HepG2 (cell line): ENCODE results near the gene KSR1. TPM values are rescaled to one million over a fixed set of nuclear protein-coding genes. Genes with fewer than 3 reads are reported as not detected.
A peak's percentile ranks its signal among the peaks of the same experiment; 100 is the strongest.

Source experiments
- ATAC-seq: fragments of 200-7000 bp; cut with Tn5 transposase; 3 replicates; pipeline ENCODE4 v1.9.1; 2020; ENCODE audit warnings: mild to moderate bottlenecking, moderate library complexity
- BruUV-seq: library from RNA; stranded (reverse); fragments of 400-500 nt; replicated peaks from 2 replicates; lab custom pipeline; 2021; lab: Mats Ljungman, UMichigan
- CTCF ChIA-PET: fragments of 300-600 bp; formaldehyde crosslinking; extraction: SDS; loops from one replicate; lab custom pipeline; 2021; ENCODE audit warnings: low total read pairs, inconsistent platforms, low intra/inter-chr PET ratio; lab: Yijun Ruan, JAX
- POLR2A ChIA-PET: fragments of 350-600 bp; sonication (Branson Sonifier 250); formaldehyde crosslinking; loops from one replicate; lab custom pipeline; 2020; ENCODE audit warnings: antibody characterized with exemption, inconsistent platforms; lab: Yijun Ruan, JAX
- DNase-seq: peaks from one replicate; pipeline ENCODE4 v3.0.0-alpha.2; 2015; ENCODE audit warnings: low spot score
- FAIRE-seq: peaks from 3 replicates; lab custom pipeline; 2011; peaks lifted over from hg19 to GRCh38; lab: Jason Lieb, UNC
- H2AFZ ChIP-seq: one replicate; pipeline ENCODE4 v1.6.1; 2011; ENCODE audit warnings: low read length, inconsistent platforms
- H3K27ac ChIP-seq: fragments of 300-600 bp; 3 replicates; pipeline ENCODE4 v1.8.0; 2011; ENCODE audit warnings: mixed run types, mild to moderate bottlenecking, mixed read lengths, low read length, inconsistent platforms; ENCODE audit not compliant: insufficient read depth; ENCODE audit errors: extremely low read length
- H3K27me3 ChIP-seq, 2 experiments: fragments of 200-600 bp in 1 of 2; 2 replicates in 1 of 2; 3 replicates in 1 of 2; pipeline versions ENCODE4 v1.6.0 to v1.8.0; 2011; ENCODE audit warnings: low read length in 2 of 2, mild to moderate bottlenecking in 2 of 2, moderate library complexity in 2 of 2, inconsistent platforms in 1 of 2; ENCODE audit not compliant: insufficient read depth in 2 of 2, control insufficient read depth in 1 of 2
- H3K36me3 ChIP-seq, 2 experiments: fragments of 200-600 bp in 1 of 2; replicated peaks in 1 of 2; 2 replicates in 1 of 2; 3 replicates in 1 of 2; pipeline versions ENCODE4 v1.5.1 to v1.8.0; 2011; ENCODE audit warnings: low read length in 2 of 2, inconsistent platforms in 1 of 2; ENCODE audit not compliant: insufficient read depth in 2 of 2, control insufficient read depth in 1 of 2
- H3K4me1 ChIP-seq: 2 replicates; pipeline ENCODE4 v1.5.1; 2012; ENCODE audit warnings: low read length, inconsistent platforms; ENCODE audit not compliant: insufficient read depth
- H3K4me2 ChIP-seq: 2 replicates; pipeline ENCODE4 v1.6.0; 2011; ENCODE audit warnings: low read depth, low read length, inconsistent platforms
- H3K4me3 ChIP-seq, 3 experiments: fragments of 200-600 bp in 1 of 3; sonication (generic), shearing (Covaris generic) in 1 of 3; replicated peaks in 1 of 3; 2 replicates each; pipeline ENCODE4 v1.5.1; 2011 to 2016; ENCODE audit warnings: low read length in 3 of 3, inconsistent platforms in 2 of 3, low read depth in 2 of 3, mild to moderate bottlenecking in 2 of 3, control low read depth in 1 of 3, mixed read lengths in 1 of 3; ENCODE audit not compliant: insufficient read depth in 1 of 3
- H3K79me2 ChIP-seq: one replicate; pipeline ENCODE4 v1.6.1; 2011; ENCODE audit warnings: low read length, inconsistent platforms; ENCODE audit not compliant: insufficient read depth
- H3K9ac ChIP-seq: 2 replicates; pipeline ENCODE4 v1.6.0; 2011; ENCODE audit warnings: mild to moderate bottlenecking, low read depth, low read length, inconsistent platforms; ENCODE audit not compliant: insufficient read depth
- H3K9me3 ChIP-seq: 2 replicates; pipeline ENCODE4 v1.5.1; 2012; ENCODE audit warnings: mild to moderate bottlenecking, low read length
- H4K20me1 ChIP-seq: 2 replicates; pipeline ENCODE4 v1.6.0; 2011; ENCODE audit warnings: inconsistent platforms, mild to moderate bottlenecking, low read length, moderate library complexity; ENCODE audit not compliant: insufficient read depth
- ETV6 ChIP-seq: sonication (generic); formaldehyde crosslinking; conservative IDR thresholded peaks from 2 replicates; pipeline ENCODE4 v1.4.0; 2020; ENCODE audit warnings: missing genetic modification reagents
- HMG20A ChIP-seq: IDR thresholded peaks from 2 replicates; pipeline ENCODE4 v1.6.1; 2016; ENCODE audit warnings: borderline replicate concordance
- KMT2B ChIP-seq: IDR thresholded peaks from 2 replicates; pipeline ENCODE4 v1.6.1; 2016; ENCODE audit warnings: missing genetic modification reagents, missing compliant biosample characterization
- MAZ ChIP-seq, 2 experiments: sonication (generic) in 1 of 2; formaldehyde crosslinking in 1 of 2; IDR thresholded peaks; 2 replicates each; pipeline versions ENCODE4 v1.5.0 to v1.6.1; 2012 to 2020; ENCODE audit warnings: low read depth in 2 of 2, mild to moderate bottlenecking in 2 of 2, borderline replicate concordance in 1 of 2, improper control_type of control experiment in 1 of 2, low read length in 1 of 2, missing genetic modification reagents in 1 of 2, moderate library complexity in 1 of 2
- REXO4 ChIP-seq: sonication (generic); formaldehyde crosslinking; IDR thresholded peaks from 2 replicates; pipeline ENCODE4 v1.8.0; 2022; ENCODE audit warnings: missing genetic modification reagents, mild to moderate bottlenecking, borderline replicate concordance
- SIN3A ChIP-seq: IDR thresholded peaks from 2 replicates; pipeline ENCODE4 v1.6.1; 2011; ENCODE audit warnings: low read depth, mild to moderate bottlenecking, control low read depth, low read length, borderline replicate concordance
- ZNF530 ChIP-seq: sonication (generic); formaldehyde crosslinking; IDR thresholded peaks from 2 replicates; pipeline ENCODE4 v1.5.0; 2020; ENCODE audit warnings: low read depth, mild to moderate bottlenecking, missing genetic modification reagents
- ZNF660 ChIP-seq: sonication (generic); formaldehyde crosslinking; IDR thresholded peaks from 2 replicates; pipeline ENCODE4 v1.5.1; 2020; ENCODE audit warnings: mild to moderate bottlenecking, low read depth, missing genetic modification reagents, borderline replicate concordance
- ZNF703 ChIP-seq: sonication (generic); formaldehyde crosslinking; IDR thresholded peaks from 2 replicates; pipeline ENCODE4 v1.5.1; 2020; ENCODE audit warnings: missing genetic modification reagents, mild to moderate bottlenecking, moderate library complexity, borderline replicate concordance
- ZSCAN21 ChIP-seq: sonication (generic); formaldehyde crosslinking; IDR thresholded peaks from 2 replicates; pipeline ENCODE4 v1.8.0; 2022; ENCODE audit warnings: mild to moderate bottlenecking, missing genetic modification reagents, moderate library complexity, borderline replicate concordance
- WGBS: methylation state at CpG from one replicate; pipeline ENCODE4 v1.1.6; 2017; ENCODE audit warnings: low lambda C conversion rate; 5-methylcytosine and 5-hydroxymethylcytosine counted together
- in situ Hi-C: cut with HindIII; loops from 2 replicates; pipeline ENCODE4 v1.10.0; 2017; ENCODE audit warnings: low pct_unique_long_range_greater_than_20kb; ENCODE audit not compliant: extremely low pct_ligation_motif_present
- intact Hi-C: fragments of 100-400 bp; cut with micrococcal nuclease; formaldehyde crosslinking; loops from one replicate; pipeline ENCODE4 v1.10.0; 2022; ENCODE audit not compliant: unreplicated experiment
- polyA plus RNA-seq, 8 experiments: library from polyadenylated mRNA; depleted of rRNA in 3 of 8; stranded (reverse) in 7 of 8; unstranded in 1 of 8; fragments of >200 nt; fragmentation: Illumina TruSeq in 4 of 8; extraction: Trizol in 4 of 8; gene quantifications; 2 replicates each; pipeline versions ENCODE4 v1.2.1 to v1.2.3, GENCODE V29; 2011 to 2016; ENCODE audit warnings: low read depth in 4 of 8, missing spikeins in 1 of 8, mixed read lengths in 1 of 8; ENCODE audit not compliant: insufficient read depth in 1 of 8
- total RNA-seq, 5 experiments: library from RNA; depleted of rRNA; stranded (reverse); fragments of >200 nt; fragmentation: Illumina TruSeq; extraction: Trizol; gene quantifications; 2 replicates each; pipeline ENCODE4 v1.2.3, GENCODE V29; 2016; ENCODE audit warnings: low read depth in 1 of 5

Gene KSR1
- total and polyA plus RNA-seq, 2 of the 13 experiments (the other 11 are each of a cell fraction or from before 2014, with no cell fraction given): 10.1 to 16.6 TPM

DNA sequence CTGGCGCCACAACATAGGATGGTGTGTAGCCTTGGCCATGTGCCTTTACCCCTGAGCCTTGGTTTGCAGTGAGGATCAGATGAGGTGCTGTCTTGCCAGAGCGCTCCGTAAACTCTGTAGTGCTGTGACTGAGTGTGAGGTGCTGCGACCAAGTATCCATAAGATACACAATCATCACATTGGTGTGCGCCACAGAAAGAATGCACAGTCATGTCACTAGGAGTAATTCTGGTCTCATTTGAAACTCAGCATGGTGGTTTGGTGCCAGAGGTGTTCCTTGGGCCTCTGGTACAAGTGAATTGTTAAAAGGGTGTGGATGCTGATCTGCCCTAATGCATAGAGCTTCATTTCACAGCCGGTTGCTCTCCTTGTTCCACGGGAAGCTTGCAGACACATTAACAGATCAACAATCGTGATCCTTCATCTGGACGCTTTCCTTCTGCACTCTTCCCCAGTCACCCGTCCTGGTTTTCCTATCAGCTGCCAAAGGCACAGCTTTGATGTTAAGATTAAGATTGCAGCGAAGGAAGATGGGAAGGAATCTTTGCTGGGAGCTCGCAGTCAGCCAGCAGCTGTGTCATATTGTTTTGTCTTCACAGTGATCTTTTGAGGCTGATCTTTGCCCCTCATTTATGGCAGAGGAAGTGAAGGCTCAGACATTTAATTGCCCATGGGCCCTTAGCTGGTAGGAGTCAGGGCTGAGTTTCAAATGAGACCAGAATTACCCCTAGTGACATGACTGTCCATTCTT lies 79.1 kb downstream of the KSR1 start:
- H3K4me3 ChIP-seq: no peak overlapping the region
- H3K4me2 ChIP-seq: no peak overlapping the region
- DNase-seq (no peak), ATAC-seq (no peak), FAIRE-seq (no peak)
- intact Hi-C loops: no loop called here
- H2AFZ ChIP-seq: no peak overlapping the region
- H3K9ac ChIP-seq: no peak overlapping the region
- peaks cover 86% of the 10 kb centered on the region for H3K4me1 ChIP-seq
- H3K36me3 ChIP-seq: no peaks in the 10 kb centered on the region
- CTCF ChIA-PET: no interaction called here
- POLR2A ChIA-PET: interaction anchor here (1.2 kb wide), 1 partner anchor 14 kb away, joined by 3 read pairs; no protein-coding TSS in a partner anchor
- WGBS: 88% methylated on average over 11 of the region's 12 CpGs
- H3K27me3 ChIP-seq: no peaks in the 10 kb centered on the region
- H3K79me2 ChIP-seq: peaks cover 35% of the 10 kb centered on the region
- in situ Hi-C loops: loop anchor here (10.0 kb wide), 1 partner anchor 59 kb away; no protein-coding TSS in a partner anchor
- no peaks in the 10 kb centered on the region for H4K20me1 ChIP-seq
- no TSS peak for BruUV-seq
- TF ChIP-seq REXO4: no peak
- no peak for TF ChIP-seq KMT2B (CRISPR knock-in tag)
- TF ChIP-seq MAZ (IDR thresholded peaks at IDR 0.05; ENCODE audit: borderline replicate concordance, low read depth, low read length): no peak
- TF ChIP-seq MAZ (CRISPR knock-in tag; IDR thresholded peaks at IDR 0.05; ENCODE audit: low read depth): no peak
- TF ChIP-seq ZNF703 (CRISPR knock-in tag): no peak
- TF ChIP-seq ZSCAN21 (CRISPR knock-in tag): 0 out of 2 replicates have a peak, but pooled peaks have one; percentile 44
- TF ChIP-seq SIN3A: no peak
- TF ChIP-seq ZNF530 (CRISPR knock-in tag): no peak
- no peak overlapping the region for H3K27ac ChIP-seq
- no peaks in the 10 kb centered on the region for H3K9me3 ChIP-seq

DNA sequence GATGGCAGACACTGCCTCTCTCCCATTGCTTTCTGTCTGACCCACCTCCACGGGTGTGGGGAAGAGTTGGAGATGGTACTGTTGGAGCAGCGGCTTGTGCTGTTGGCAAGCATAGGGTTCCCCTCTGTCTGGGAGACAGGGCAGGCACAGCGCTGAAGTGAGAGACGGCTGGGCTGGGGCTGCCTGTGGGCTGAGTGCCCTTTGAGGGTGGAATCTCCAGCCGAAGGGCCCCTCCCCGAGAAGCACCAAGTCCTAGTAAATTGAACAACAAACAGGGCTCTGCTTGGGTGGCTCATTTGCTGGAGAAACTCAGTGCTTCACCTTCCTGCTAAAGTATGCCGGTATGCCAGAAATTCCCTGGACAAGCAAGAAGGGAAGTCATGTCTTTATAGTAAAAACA lies 79.7 kb downstream of the KSR1 start:
- H3K79me2 ChIP-seq: peaks cover 37% of the 10 kb centered on the region
- no peak overlapping the region for H3K4me2 ChIP-seq
- ChIA-PET POLR2A (no interaction called here), CTCF (no interaction called here)
- FAIRE-seq: no peak
- WGBS: 83% methylated on average over 7 of the region's 7 CpGs
- DNase-seq: no peak
- in situ Hi-C loops (loop anchor here (10.0 kb wide), 1 partner anchor 59 kb away; no protein-coding TSS in a partner anchor), intact Hi-C loops (no loop called here)
- no peaks in the 10 kb centered on the region for H3K36me3 ChIP-seq
- BruUV-seq: no TSS peak
- H3K9ac ChIP-seq: no peak overlapping the region
- no peak overlapping the region for H2AFZ ChIP-seq
- no peak overlapping the region for H3K27ac ChIP-seq
- no peaks in the 10 kb centered on the region for H3K9me3 ChIP-seq
- peaks cover 86% of the 10 kb centered on the region for H3K4me1 ChIP-seq
- H3K27me3 ChIP-seq: no peaks in the 10 kb centered on the region
- ATAC-seq: no peak
- H3K4me3 ChIP-seq: no peak overlapping the region
- no peaks in the 10 kb centered on the region for H4K20me1 ChIP-seq
- TF ChIP-seq ZNF660 (CRISPR knock-in tag) (no peak), HMG20A (CRISPR knock-in tag) (no peak), ETV6 (no peak)
